ENCODE data around the gene KLHL10.

DNA sequence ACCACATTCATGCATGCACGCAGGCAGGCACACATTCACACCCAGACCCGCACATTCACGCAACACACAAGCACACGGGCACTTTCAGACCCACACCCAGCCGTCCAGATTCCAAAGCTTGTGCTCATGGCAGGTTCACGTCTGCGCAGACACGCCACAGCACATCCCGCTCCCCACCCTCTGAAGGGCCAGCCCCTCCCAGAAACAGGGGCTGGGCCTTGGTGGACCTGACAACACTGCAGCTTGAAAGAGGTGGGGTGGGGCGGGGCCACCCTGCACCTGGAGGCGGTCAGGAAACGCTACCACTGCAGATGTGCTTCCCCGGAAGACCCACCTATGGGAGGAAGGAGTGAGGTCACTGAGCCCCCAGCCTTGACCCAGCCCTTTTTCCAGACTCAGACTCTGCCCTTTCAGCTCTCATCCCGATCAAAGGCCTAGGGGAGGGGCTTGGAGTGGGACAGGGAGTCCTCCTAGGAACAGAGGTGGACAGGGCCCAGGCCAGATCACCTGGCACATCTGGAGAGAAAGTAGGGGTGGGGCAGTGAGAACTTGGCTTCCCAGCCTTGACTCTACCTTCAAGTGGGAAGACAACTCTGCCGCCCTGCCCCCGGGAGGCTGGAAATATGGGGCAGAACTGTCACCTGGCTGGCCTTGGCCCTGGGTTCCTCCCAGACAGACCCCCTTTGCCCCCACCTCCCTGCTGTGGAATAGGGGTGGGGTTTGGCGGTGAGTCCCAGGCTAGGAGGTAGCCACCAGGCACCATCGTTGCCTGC lies 36.8 kb upstream of the KLHL10 start:
- TF ChIP-seq JUNB (IDR thresholded peaks at IDR 0.05) (no peak), ZNF302 (CRISPR knock-in tag; IDR thresholded peaks at IDR 0.05) (no peak), CEBPB (IDR thresholded peaks at IDR 0.05) (no peak), RARB (CRISPR knock-in tag; IDR thresholded peaks at IDR 0.05) (no peak), REST (IDR thresholded peaks at IDR 0.05) (no peak), PHF8 (IDR thresholded peaks at IDR 0.05; ENCODE audit: borderline replicate concordance, low read depth) (no peak), HMGXB4 (CRISPR knock-in tag; IDR thresholded peaks at IDR 0.05; ENCODE audit: borderline replicate concordance) (no peak), RAD21 (conservative IDR thresholded peaks at IDR 0.05 in 1 of 2, IDR thresholded peaks at IDR 0.05 in 1 of 2) (no peak), MAZ (IDR thresholded peaks at IDR 0.05; ENCODE audit: borderline replicate concordance, low read depth, low read length) (no peak), HOXA7 (CRISPR knock-in tag; IDR thresholded peaks at IDR 0.05) (no peak), MYC (IDR thresholded peaks at IDR 0.05; ENCODE audit: borderline replicate concordance, low read length) (no peak), MAX (IDR thresholded peaks at IDR 0.05) (no peak; the same call in 1 of the 2 replicates)
- TF ChIP-seq, protein P1, sequence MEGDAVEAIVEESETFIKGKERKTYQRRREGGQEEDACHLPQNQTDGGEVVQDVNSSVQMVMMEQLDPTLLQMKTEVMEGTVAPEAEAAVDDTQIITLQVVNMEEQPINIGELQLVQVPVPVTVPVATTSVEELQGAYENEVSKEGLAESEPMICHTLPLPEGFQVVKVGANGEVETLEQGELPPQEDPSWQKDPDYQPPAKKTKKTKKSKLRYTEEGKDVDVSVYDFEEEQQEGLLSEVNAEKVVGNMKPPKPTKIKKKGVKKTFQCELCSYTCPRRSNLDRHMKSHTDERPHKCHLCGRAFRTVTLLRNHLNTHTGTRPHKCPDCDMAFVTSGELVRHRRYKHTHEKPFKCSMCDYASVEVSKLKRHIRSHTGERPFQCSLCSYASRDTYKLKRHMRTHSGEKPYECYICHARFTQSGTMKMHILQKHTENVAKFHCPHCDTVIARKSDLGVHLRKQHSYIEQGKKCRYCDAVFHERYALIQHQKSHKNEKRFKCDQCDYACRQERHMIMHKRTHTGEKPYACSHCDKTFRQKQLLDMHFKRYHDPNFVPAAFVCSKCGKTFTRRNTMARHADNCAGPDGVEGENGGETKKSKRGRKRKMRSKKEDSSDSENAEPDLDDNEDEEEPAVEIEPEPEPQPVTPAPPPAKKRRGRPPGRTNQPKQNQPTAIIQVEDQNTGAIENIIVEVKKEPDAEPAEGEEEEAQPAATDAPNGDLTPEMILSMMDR (IDR thresholded peaks at IDR 0.05): no peak

Measured in A549 (cell line).